Activated CD8-positive, alpha-beta T cell treated with anti-CD3 and anti-CD28 coated beads for 36 hours (primary cell): ENCODE data around the gene ATP6V1B1. TPM values are rescaled to one million over a fixed set of nuclear protein-coding genes. Genes with fewer than 3 reads are reported as not detected.

ENCODE experiments used
- ATAC-seq: fragments of 200-7000 bp; cut with Tn5 transposase; one replicate; pipeline ENCODE4 v1.10.0; 2021; ENCODE audit warnings: mild to moderate bottlenecking, moderate library complexity
- CTCF ChIA-PET: fragments of 350-600 bp; sonication (Branson Sonifier 250); formaldehyde crosslinking; loops from one replicate; lab custom pipeline; 2021; ENCODE audit warnings: antibody characterized with exemption; lab: Charles Lee
- POLR2A ChIA-PET: fragments of 350-600 bp; sonication (Branson Sonifier 250); formaldehyde crosslinking; loops from one replicate; lab custom pipeline; 2021; ENCODE audit warnings: antibody characterized with exemption; lab: Charles Lee
- DNase-seq: peaks from one replicate; pipeline ENCODE4 v3.0.0-alpha.2; 2020
- H3K27ac Mint-ChIP-seq: one replicate; pipeline ENCODE4 v1.8.0; 2021; ENCODE audit warnings: mild to moderate bottlenecking, mixed read lengths
- H3K27me3 Mint-ChIP-seq: one replicate; pipeline ENCODE4 v1.8.0; 2021; ENCODE audit warnings: mixed read lengths
- H3K36me3 Mint-ChIP-seq: one replicate; pipeline ENCODE4 v1.8.0; 2021; ENCODE audit warnings: low read depth, mixed read lengths
- H3K4me1 Mint-ChIP-seq: one replicate; pipeline ENCODE4 v1.8.0; 2021; ENCODE audit warnings: low read depth, mixed read lengths
- H3K4me3 Mint-ChIP-seq: one replicate; pipeline ENCODE4 v1.8.0; 2021; ENCODE audit warnings: mild to moderate bottlenecking, moderate library complexity, mixed read lengths
- H3K9me3 Mint-ChIP-seq: one replicate; pipeline ENCODE4 v1.8.0; 2021; ENCODE audit warnings: mixed read lengths
- CTCF ChIP-seq: fragments of 200-600 bp; IDR thresholded peaks from one replicate; pipeline ENCODE4 v1.8.0; 2022; ENCODE audit warnings: antibody characterized with exemption, mild to moderate bottlenecking
- intact Hi-C: fragments of 100-400 bp; cut with micrococcal nuclease; formaldehyde crosslinking; loops from one replicate; pipeline ENCODE4 v1.10.0; 2022
- total RNA-seq, 2 experiments: library from RNA; stranded (reverse); gene quantifications; one replicate each; pipeline ENCODE4 v1.2.3, GENCODE V29; 2021

The ATP6V1B1 gene
- total RNA-seq, 2 experiments from 2014 or later, result not detected

GRCh38 chr2:70916291-70916690 is 19.4 kb upstream of the ATP6V1B1 start:
- Mint-ChIP-seq H3K4me3 (no peak overlapping the region), H3K9me3 (no peaks in the 10 kb centered on the region), H3K36me3 (no peaks in the 10 kb centered on the region), H3K27me3 (peaks cover 31% of the 10 kb centered on the region), H3K27ac (no peak overlapping the region), H3K4me1 (no peaks in the 10 kb centered on the region)
- ChIA-PET POLR2A (interaction anchor here (1.3 kb wide), 1 partner anchor 55 kb away, joined by 3 read pairs; no protein-coding TSS in a partner anchor), CTCF (interaction anchor here (1.1 to 4.4 kb wide), 5 partner anchors 32 to 128 kb away, joined by 3 to 30 read pairs (median 7); no protein-coding TSS in a partner anchor)
- intact Hi-C loops, result no loop called here
- TF ChIP-seq CTCF, result no peak
- DNase-seq, result no peak
- ATAC-seq, result no peak

- H3K36me3 Mint-ChIP-seq, result no peaks in the 10 kb centered on the region
- POLR2A ChIA-PET, result interaction anchor here (0.6 kb wide), 1 partner anchor 107 kb away, joined by 3 read pairs; no protein-coding TSS in a partner anchor
- no peak overlapping the region for H3K27ac Mint-ChIP-seq
- H3K4me3 Mint-ChIP-seq, result no peak overlapping the region
- CTCF ChIA-PET, result interaction anchor here (1.5 to 4.4 kb wide), 4 partner anchors 30 to 129 kb away, joined by 4 to 30 read pairs (median 9); no protein-coding TSS in a partner anchor
- H3K4me1 Mint-ChIP-seq, result no peaks in the 10 kb centered on the region
- no peaks in the 10 kb centered on the region for H3K9me3 Mint-ChIP-seq
- H3K27me3 Mint-ChIP-seq, result peaks cover 18% of the 10 kb centered on the region
- intact Hi-C loops, result no loop called here
- no peak for TF ChIP-seq CTCF
- DNase-seq, result no peak
- ATAC-seq, result no peak
These were observed 17.7 kb upstream of the ATP6V1B1 start for GRCh38 chr2:70918016-70918415.

- intact Hi-C loops, result loop anchor here (2.0 to 5.0 kb wide), 2 partner anchors 49 to 133 kb away; no protein-coding TSS in a partner anchor
These were observed 15.9 kb upstream of the ATP6V1B1 start for GRCh38 chr2:70919672-70920366.

GRCh38 chr2:70920367-70920715 is 15.4 kb upstream of the ATP6V1B1 start:
- Mint-ChIP-seq H3K4me3 (no peak overlapping the region), H3K27me3 (peaks cover 17% of the 10 kb centered on the region), H3K9me3 (no peaks in the 10 kb centered on the region), H3K27ac (no peak overlapping the region), H3K4me1 (no peaks in the 10 kb centered on the region), H3K36me3 (no peaks in the 10 kb centered on the region)
- DNase-seq (no peak), ATAC-seq (no peak)
- no peak for TF ChIP-seq CTCF
- ChIA-PET CTCF (interaction anchor here (0.6 to 8.5 kb wide), 44 partner anchors 8 to 542 kb away, joined by 3 to 135 read pairs (median 4); partner anchors contain the start of gene FIGLA), POLR2A (interaction anchor here (0.7 kb wide), 1 partner anchor 132 kb away, joined by 3 read pairs; no protein-coding TSS in a partner anchor)
- intact Hi-C loops, result loop anchor here (2.0 to 5.0 kb wide), 2 partner anchors 50 to 133 kb away; no protein-coding TSS in a partner anchor

More at GRCh38 chr2:70919672-70920366, 15.9 kb upstream of the ATP6V1B1 start:
- peak; percentile 84 for DNase-seq
- peak; percentile 90 for ATAC-seq
- Mint-ChIP-seq H3K27me3 (peaks cover 17% of the 10 kb centered on the region), H3K4me3 (no peak overlapping the region), H3K9me3 (no peaks in the 10 kb centered on the region), H3K4me1 (no peaks in the 10 kb centered on the region), H3K36me3 (no peaks in the 10 kb centered on the region), H3K27ac (no peak overlapping the region)
- ChIA-PET CTCF (interaction anchor here (0.6 to 8.5 kb wide), 43 partner anchors 9 to 542 kb away, joined by 3 to 135 read pairs (median 4); partner anchors contain the start of gene FIGLA), POLR2A (interaction anchor here (0.7 kb wide), 1 partner anchor 131 kb away, joined by 3 read pairs; no protein-coding TSS in a partner anchor)
- peak; percentile 90 for TF ChIP-seq CTCF
